Activated T-helper 2 cell treated with anti-CD3 and anti-CD28 coated beads, Interferon-gamma antibody, Interleukin-2, Interleukin-4, amounts not matched to agents 10 μg/mL and 5 μg/mL and 100 μg/mL, durations not matched to agents 14 hours and 24 hours and 36 hours (primary cell): Measurements from ENCODE around the gene PSEN1. TPM values are rescaled to one million over a fixed set of nuclear protein-coding genes. Genes with fewer than 3 reads are reported as not detected.

Source experiments
- DNase-seq: peaks from one replicate; pipeline ENCODE4 v3.0.0; 2021; ENCODE audit warnings: low spot score
- H3K27ac Mint-ChIP-seq: one replicate; pipeline ENCODE4 v1.8.0; 2021; ENCODE audit warnings: mixed read lengths
- H3K27me3 Mint-ChIP-seq: one replicate; pipeline ENCODE4 v1.8.0; 2021; ENCODE audit warnings: low read depth, mixed read lengths
- H3K36me3 Mint-ChIP-seq: one replicate; pipeline ENCODE4 v1.8.0; 2021; ENCODE audit warnings: low read depth, mixed read lengths
- H3K4me1 Mint-ChIP-seq: one replicate; pipeline ENCODE4 v1.8.0; 2021; ENCODE audit warnings: low read depth, mixed read lengths
- H3K4me3 Mint-ChIP-seq: one replicate; pipeline ENCODE4 v1.8.0; 2021; ENCODE audit warnings: low read depth, mild to moderate bottlenecking, moderate library complexity, mixed read lengths
- H3K9me3 Mint-ChIP-seq: one replicate; pipeline ENCODE4 v1.8.0; 2021; ENCODE audit warnings: mixed read lengths
- intact Hi-C: fragments of 100-400 bp; cut with micrococcal nuclease; formaldehyde crosslinking; loops from one replicate; pipeline ENCODE4 v1.15.1; 2023
- total RNA-seq: library from RNA; stranded (reverse); gene quantifications from 2 replicates; pipeline ENCODE4 v1.2.3, GENCODE V29; 2022

The PSEN1 gene
- total RNA-seq, 1 donor from 2014 or later = 36.5 TPM

DNA sequence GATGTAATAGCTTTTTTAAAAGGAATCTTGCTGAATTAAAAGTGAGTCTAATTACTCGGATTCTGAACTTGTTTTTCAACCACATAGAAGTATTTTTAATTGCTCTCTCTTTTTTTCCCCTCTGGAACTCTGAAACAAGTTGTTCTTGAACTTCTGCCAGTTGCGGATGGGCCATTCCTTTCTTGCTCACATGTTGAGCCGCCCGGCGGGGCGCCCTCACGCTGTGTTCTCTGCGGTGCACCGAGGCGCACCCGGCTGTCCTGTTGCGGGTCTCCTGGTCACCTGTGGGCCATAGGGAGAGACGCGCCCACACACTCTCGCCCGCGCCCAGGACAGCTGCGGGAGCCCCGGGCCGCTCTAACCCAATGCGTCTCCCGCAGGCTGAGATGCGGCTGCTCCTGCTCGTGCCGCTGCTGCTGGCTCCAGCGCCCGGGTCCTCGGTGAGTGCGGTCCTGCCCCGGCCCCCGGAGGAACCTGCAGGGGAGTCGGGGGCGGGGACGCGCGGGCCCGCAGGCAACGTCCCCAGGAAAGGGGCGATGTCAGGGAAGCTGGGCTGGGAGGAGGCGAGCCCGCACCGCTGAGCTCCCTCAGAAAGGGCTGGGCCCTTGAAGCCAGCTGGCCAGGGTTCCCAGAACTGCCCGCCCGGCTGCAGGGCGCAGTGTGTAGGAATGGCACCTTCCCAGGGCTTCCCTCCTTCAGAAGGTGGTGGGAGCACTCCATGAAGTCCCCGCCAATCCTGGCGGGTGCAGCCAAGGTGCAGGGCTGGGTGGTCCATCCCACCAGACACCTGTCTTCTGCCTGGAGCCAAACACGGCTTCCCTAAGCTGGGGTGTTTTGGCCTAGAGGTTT is 103.3 kb downstream of the PSEN1 start:
- no peak for DNase-seq
- Mint-ChIP-seq H3K36me3 (no peaks in the 10 kb centered on the region), H3K4me3 (peak overlapping the region; percentile 17), H3K27me3 (peaks cover 79% of the 10 kb centered on the region), H3K9me3 (no peaks in the 10 kb centered on the region), H3K4me1 (peaks cover 23% of the 10 kb centered on the region), H3K27ac (no peak overlapping the region)
- intact Hi-C loops = loop anchor here (5.0 kb wide), 1 partner anchor 53 kb away; no protein-coding TSS in a partner anchor

DNA sequence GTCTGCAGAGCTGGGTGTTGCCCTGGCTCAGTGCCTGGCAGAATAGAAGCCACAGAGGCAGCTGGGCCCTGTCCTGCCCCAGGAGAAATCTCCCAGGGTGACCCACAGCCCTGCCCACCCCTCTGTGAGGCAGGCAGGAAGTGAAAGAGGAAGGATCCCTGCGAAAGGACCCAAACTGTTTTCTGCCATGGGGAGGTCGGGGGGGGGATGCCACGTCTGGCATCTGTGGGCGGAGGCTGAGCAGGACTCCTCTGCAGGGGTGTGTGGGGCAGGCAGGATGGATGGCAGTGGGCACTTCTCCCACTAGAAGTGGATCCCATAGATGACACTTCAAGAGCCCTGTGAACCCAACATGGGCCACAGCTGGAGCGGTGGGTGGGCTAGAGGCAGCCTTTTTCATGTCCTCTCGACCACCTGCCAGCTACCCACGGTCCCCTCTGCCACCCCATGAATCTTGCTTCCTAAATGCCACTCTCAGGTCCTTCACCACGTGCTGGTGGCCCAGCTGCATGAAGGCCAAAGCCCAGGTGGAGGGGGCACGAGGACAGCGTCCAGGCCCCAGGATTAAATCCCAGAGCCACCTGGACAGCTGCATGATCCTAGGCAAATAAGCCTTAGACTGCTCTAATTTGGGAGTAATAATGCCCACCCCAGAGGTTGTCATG is 104.6 kb downstream of the PSEN1 start:
- Mint-ChIP-seq H3K9me3 (no peaks in the 10 kb centered on the region), H3K4me1 (peaks cover 23% of the 10 kb centered on the region), H3K27me3 (peaks cover 71% of the 10 kb centered on the region), H3K36me3 (no peaks in the 10 kb centered on the region), H3K4me3 (no peak overlapping the region), H3K27ac (no peak overlapping the region)
- intact Hi-C loops = loop anchor here (5.0 kb wide), 1 partner anchor 51 kb away; no protein-coding TSS in a partner anchor
- DNase-seq = no peak

DNA sequence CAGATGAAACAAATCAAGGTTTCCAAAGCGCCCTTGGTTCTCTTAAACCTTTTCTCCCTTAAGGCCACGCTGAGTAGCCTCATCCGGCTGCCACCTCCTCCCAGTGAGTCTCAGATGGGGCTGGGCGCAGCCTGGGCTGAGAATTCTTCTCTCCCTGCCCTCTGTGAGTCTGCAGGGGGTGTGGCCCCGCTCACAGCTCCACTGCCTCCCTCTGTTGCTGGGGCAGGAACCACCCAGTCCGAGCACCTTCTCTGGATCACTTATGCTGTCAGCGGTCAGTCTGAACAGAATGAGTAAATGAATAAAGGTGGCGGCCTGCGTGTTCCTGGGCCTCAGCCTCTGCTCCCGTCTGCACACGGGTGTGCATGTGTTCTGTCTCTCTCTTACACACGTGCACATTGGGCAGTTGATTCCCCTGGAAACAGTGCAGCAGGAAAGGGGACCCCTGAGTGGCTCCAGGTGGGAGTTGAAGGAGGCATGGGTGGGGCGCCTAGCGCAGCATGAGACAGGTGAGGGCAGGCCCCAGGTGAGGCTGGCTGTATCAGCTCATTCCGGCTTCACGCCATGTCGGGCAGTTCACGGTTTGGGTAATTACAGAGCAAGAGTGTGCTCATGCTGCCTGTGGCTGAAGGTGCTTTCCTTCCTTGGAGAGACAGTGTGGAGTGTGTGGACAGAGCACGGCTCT is 105.3 kb downstream of the PSEN1 start:
- Mint-ChIP-seq H3K4me1 (peaks cover 25% of the 10 kb centered on the region), H3K4me3 (no peak overlapping the region), H3K27ac (no peak overlapping the region), H3K36me3 (no peaks in the 10 kb centered on the region), H3K27me3 (peaks cover 67% of the 10 kb centered on the region), H3K9me3 (no peaks in the 10 kb centered on the region)
- intact Hi-C loops = loop anchor here (5.0 kb wide), 1 partner anchor 51 kb away; no protein-coding TSS in a partner anchor
- no peak for DNase-seq

DNA sequence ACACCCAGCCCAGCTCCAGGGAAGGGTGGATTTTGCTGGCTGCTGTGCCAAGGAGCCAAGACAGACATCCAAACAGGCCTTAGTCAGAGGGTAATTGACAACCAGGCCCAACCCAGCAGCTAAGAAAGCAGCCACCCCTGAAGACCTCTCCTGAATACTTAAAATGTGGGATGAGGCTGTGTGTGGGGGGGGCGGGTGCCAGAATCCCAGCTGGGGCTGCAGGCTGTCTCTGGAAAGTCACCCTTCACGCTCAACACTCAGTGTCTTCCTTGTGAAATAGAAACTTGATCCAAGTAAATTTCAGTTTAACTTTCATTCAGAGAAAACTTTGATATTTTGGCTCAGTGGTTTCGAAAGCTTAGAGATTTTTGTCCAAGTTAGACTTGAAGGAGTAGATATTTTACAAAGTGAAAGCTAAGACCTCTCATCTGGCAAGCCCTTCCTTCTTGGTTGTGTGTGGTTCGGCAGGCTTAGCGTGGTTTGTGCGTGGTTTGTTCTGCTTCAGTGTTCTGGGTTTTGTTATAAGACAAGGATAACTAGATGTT is 106.1 kb downstream of the PSEN1 start:
- Mint-ChIP-seq H3K27ac (no peak overlapping the region), H3K4me3 (no peak overlapping the region), H3K36me3 (no peaks in the 10 kb centered on the region), H3K9me3 (no peaks in the 10 kb centered on the region), H3K27me3 (peaks cover 67% of the 10 kb centered on the region), H3K4me1 (peaks cover 26% of the 10 kb centered on the region)
- intact Hi-C loops = loop anchor here (5.0 kb wide), 1 partner anchor 50 kb away; no protein-coding TSS in a partner anchor
- DNase-seq = no peak

DNA sequence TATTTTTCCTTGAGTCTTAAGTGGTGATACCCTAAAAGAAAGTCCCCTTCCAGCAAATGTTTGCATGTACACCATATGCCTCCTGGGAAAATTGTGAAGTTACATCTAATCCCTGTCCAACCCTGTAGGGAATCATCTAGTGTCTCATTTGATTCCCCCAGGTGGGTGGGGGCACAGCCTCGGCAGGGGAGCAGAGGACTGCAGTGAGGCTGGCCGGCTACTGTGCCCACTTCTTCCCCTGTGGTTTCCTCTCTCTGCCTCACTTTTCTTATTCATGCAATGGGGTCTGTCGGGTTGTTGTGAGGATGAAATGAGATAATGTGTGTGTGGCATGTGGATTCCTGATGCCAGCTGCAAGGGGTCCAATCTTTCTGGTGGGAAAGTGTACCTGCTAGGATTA is 107.0 kb downstream of the PSEN1 start:
- peaks cover 32% of the 10 kb centered on the region for H3K4me1 Mint-ChIP-seq
- intact Hi-C loops = loop anchor here (5.0 kb wide), 1 partner anchor 49 kb away; no protein-coding TSS in a partner anchor
- DNase-seq = no peak
- H3K4me3 Mint-ChIP-seq = no peak overlapping the region
- no peaks in the 10 kb centered on the region for H3K9me3 Mint-ChIP-seq
- no peaks in the 10 kb centered on the region for H3K36me3 Mint-ChIP-seq
- peaks cover 67% of the 10 kb centered on the region for H3K27me3 Mint-ChIP-seq
- H3K27ac Mint-ChIP-seq = no peak overlapping the region

DNA sequence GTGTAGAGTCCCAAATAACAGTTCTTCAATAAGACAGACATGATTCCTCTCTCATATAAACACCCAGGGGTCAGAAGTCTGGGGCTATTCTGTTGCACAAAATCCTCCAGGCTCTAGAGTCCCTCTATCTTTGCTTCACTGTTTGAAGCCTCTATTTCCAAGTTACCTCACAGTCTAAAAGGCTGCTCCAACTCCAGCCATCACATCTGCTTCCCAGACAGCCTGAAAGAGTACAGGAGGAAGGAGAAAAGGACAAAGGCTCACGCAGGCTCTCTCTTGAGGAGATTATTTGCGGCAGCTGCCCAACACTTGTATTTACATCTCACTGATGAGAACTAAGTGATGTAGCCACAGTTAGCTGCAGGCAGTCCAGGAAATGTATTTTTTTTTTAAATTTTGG is 107.4 kb downstream of the PSEN1 start:
- Mint-ChIP-seq H3K27ac (no peak overlapping the region), H3K9me3 (no peaks in the 10 kb centered on the region), H3K4me3 (no peak overlapping the region), H3K4me1 (peaks cover 31% of the 10 kb centered on the region), H3K36me3 (no peaks in the 10 kb centered on the region), H3K27me3 (peaks cover 63% of the 10 kb centered on the region)
- DNase-seq = no peak
- intact Hi-C loops = loop anchor here (5.0 kb wide), 1 partner anchor 49 kb away; no protein-coding TSS in a partner anchor

DNA sequence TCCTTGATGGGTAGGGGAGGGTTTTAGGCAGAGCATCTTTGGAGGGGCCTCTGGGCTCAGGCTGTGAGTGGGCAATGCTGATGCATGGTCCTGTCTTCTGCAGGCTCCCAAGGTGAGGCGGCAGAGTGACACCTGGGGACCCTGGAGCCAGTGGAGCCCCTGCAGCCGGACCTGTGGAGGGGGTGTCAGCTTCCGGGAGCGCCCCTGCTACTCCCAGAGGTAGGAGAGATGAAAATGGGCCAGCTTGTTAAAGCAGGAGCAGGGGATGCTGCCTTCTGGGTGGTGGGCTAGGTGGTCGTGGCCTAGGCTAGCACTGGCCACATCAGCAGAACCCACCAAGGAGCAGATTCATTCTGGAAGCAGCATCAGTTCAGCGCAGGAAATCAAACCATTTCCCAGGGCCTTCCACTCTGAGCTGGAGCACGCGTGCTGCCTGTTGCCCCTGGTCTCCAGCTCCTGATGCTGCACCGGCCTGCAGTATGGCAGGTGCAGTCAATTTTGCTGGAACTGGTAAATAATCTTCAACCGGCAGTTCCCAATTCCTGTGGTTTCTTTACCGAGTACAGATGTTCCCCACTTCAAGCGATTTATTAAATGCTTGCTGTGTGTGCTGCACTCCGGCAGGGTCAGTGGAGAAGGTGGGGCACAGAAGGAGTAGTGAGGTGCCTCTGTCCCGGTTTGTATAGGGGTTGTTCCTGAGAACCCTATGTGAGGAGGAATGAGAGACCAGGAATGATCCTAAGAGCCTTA is 108.4 kb downstream of the PSEN1 start:
- Mint-ChIP-seq H3K4me1 (peaks cover 35% of the 10 kb centered on the region), H3K27me3 (peaks cover 54% of the 10 kb centered on the region)
- intact Hi-C loops = loop anchor here (5.0 kb wide), 1 partner anchor 48 kb away; no protein-coding TSS in a partner anchor

DNA sequence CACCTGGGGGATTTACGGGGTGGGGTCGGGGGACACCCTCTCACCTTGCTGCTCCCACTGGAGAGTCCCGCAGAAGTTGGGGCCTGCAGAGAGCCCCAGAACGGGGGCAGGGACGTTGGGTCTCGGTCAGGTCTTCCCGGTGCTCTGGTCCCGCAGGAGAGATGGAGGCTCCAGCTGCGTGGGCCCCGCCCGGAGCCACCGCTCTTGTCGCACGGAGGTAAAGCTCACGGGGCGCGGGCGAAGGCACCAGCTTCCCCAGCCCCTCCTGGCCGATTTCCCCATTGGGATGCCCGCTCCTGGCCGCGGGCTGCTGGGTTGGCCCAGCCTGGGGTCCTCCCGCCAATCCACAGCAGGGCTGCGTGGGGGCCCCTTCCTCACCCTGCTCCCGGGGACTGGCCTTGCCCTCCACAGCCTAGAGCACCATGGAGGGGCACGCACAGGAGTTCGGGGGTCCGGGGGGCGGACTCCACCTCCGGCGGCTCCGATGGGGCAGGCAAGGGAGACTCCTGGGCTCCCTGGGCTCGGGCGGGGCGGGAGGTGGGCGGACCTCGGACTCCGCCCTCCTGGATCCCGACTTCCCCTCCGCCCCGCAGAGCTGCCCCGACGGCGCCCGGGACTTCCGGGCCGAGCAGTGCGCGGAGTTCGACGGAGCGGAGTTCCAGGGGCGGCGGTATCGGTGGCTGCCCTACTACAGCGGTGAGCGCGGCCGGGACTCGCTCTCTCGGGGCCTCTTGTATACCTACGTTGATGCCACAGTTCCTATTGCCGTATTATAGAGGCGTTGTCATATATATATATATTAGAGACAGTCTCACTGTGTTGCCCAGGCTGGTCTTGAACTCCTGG is 109.4 kb downstream of the PSEN1 start:
- DNase-seq = peak; percentile 37
- intact Hi-C loops = no loop called here
- Mint-ChIP-seq H3K9me3 (no peaks in the 10 kb centered on the region), H3K27me3 (peaks cover 47% of the 10 kb centered on the region), H3K27ac (no peak overlapping the region), H3K4me1 (peaks cover 33% of the 10 kb centered on the region), H3K36me3 (no peaks in the 10 kb centered on the region), H3K4me3 (peak overlapping the region; percentile 60)

More for the DNA sequence above, 108.4 kb downstream of the PSEN1 start:
- H3K4me3 Mint-ChIP-seq = no peak overlapping the region
- no peaks in the 10 kb centered on the region for H3K9me3 Mint-ChIP-seq
- no peak for DNase-seq
- no peaks in the 10 kb centered on the region for H3K36me3 Mint-ChIP-seq
- no peak overlapping the region for H3K27ac Mint-ChIP-seq

DNA sequence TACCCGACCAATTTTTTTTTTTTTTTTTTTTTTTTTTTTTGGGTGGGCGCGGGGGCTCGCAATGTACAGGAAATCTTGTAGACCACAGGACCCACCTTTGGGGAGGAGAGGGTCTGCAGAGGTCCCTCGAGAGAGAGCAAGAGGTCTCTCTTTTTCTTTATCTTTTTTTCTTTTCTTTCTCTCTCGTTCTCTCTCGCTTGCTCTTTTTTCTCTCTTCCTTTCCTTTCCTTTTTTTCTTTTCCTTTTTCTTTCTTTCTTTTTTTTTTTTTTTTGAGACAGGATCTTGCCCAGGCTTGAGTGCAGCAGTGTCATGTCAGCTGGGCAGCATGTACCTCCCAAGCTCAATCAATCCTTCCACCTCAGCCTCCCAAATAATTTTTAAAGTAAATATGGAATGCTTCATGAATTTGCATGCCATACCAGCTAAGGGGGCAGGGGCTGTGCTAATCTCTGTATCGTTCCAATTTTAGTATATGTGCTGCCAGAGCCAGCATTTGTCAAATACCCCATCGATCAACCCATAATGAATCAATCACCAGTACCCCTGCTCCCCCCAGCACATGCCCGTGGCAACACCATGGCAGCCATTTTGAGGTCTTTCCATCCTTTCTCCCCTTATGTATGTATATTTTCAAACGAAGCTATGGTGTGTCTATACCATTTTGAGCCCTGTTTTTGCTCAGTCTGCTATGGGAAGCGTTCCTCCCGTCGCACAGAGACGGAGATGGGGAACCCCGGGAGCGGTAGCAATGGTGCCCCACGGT is 110.3 kb downstream of the PSEN1 start:
- intact Hi-C loops = no loop called here
- Mint-ChIP-seq H3K9me3 (no peaks in the 10 kb centered on the region), H3K4me3 (peak overlapping the region; percentile 77)

DNA sequence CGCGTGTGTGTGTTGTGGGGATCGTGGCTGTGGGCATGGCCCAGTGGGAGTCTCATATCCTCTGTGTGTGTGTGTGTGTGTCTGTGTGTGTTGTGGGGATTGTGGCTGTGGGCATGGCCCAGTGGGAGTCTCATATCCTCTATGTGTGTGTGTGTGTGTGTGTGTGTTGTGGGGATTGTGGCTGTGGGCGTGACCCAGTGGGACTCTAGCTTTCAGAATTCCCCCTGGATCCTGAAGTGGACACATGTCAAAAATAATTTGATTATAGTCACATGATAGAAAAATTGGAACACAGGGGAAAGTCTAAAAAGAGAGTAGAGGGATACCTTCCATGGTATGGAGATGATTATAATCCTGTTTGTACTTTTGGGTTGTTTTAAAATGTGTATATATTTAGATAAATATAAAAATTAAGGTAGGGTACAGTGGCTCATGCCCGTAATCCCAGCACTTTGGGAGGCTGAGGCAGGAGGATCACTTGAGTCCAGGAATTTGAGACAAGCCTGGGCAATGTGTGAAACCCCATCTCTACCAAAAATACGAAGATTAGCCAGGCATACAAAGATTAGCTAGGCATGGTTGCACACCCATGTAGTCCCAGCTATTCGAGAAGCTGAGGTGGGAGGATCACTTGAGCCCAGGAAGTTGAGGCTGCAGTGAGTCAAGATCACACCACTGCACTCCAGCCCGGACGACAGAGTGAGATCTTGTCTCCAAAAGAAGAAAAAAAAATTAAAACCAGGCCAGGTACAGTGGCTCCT is 112.0 kb downstream of the PSEN1 start:
- DNase-seq = no peak
- Mint-ChIP-seq H3K4me1 (peaks cover 28% of the 10 kb centered on the region), H3K36me3 (no peaks in the 10 kb centered on the region), H3K4me3 (no peak overlapping the region), H3K27ac (no peak overlapping the region), H3K27me3 (peaks cover 28% of the 10 kb centered on the region), H3K9me3 (no peaks in the 10 kb centered on the region)
- intact Hi-C loops = no loop called here

More for the DNA sequence above, 110.3 kb downstream of the PSEN1 start:
- H3K4me1 Mint-ChIP-seq = peaks cover 33% of the 10 kb centered on the region
- no peaks in the 10 kb centered on the region for H3K36me3 Mint-ChIP-seq
- H3K27ac Mint-ChIP-seq = no peak overlapping the region
- peaks cover 40% of the 10 kb centered on the region for H3K27me3 Mint-ChIP-seq
- DNase-seq = no peak
